ENCODE measurements around the gene RAD21L1.

RAD21L1 gene

GRCh38 chr20:1304710-1305515, 79.1 kb downstream of the RAD21L1 start:
- peaks cover 11% of the 10 kb centered on the region for H3K4me1 ChIP-seq (ENCODE audit: control insufficient read depth, insufficient read depth, low read length, unreplicated experiment)
- H3K79me2 ChIP-seq (ENCODE audit: control insufficient read depth, insufficient read depth, low read length, unreplicated experiment): no peaks in the 10 kb centered on the region
- H3K4me3 ChIP-seq (ENCODE audit: low read depth, low read length): no peak overlapping the region
- H3K36me3 ChIP-seq (ENCODE audit: insufficient read depth, low read length): no peaks in the 10 kb centered on the region
- H3K27me3 ChIP-seq (ENCODE audit: insufficient read depth, low read length): no peaks in the 10 kb centered on the region
- H3K27ac ChIP-seq (ENCODE audit: low read depth, low read length): no peak overlapping the region
- no peak overlapping the region for H2AFZ ChIP-seq (ENCODE audit: low read length, unreplicated experiment)
